Left ventricle myocardium inferior (tissue), 1 donor: ENCODE measurements around the gene CSTF2T. TPM values are rescaled to one million over a fixed set of nuclear protein-coding genes. Genes with fewer than 3 reads are reported as not detected.

Experiments
- DNase-seq: peaks from one replicate; pipeline ENCODE4 v3.0.0-alpha.2; 2020
- H3K27ac ChIP-seq: fragments of 200-600 bp; replicated peaks from 2 replicates; pipeline ENCODE4 v1.8.0; 2021
- H3K27me3 ChIP-seq: fragments of 200-600 bp; 2 replicates; pipeline ENCODE4 v1.8.0; 2021; ENCODE audit warnings: low read depth
- H3K36me3 ChIP-seq: fragments of 200-600 bp; 2 replicates; pipeline ENCODE4 v1.8.0; 2021
- H3K4me1 ChIP-seq: fragments of 200-600 bp; 2 replicates; pipeline ENCODE4 v1.8.0; 2021
- H3K4me3 ChIP-seq: fragments of 200-600 bp; 2 replicates; pipeline ENCODE4 v1.8.0; 2021; ENCODE audit warnings: mild to moderate bottlenecking, moderate library complexity
- H3K9me3 ChIP-seq: fragments of 200-600 bp; replicated peaks from 2 replicates; pipeline ENCODE4 v1.8.0; 2021
- CTCF ChIP-seq: fragments of 200-600 bp; IDR thresholded peaks from 2 replicates; pipeline ENCODE4 v1.8.0; 2021; ENCODE audit warnings: antibody characterized with exemption, mild to moderate bottlenecking, borderline replicate concordance
- intact Hi-C: fragments of 100-400 bp; cut with micrococcal nuclease; formaldehyde crosslinking; loops from one replicate; pipeline ENCODE4 v1.11.0; 2022
- total RNA-seq: library from RNA; stranded (reverse); fragmentation: NEBNext Ultra II Directional; extraction: Animal tissue kit (Norgen Biotek cat#: 25700); gene quantifications from one replicate; pipeline ENCODE4 v1.2.1, GENCODE V29; 2021
- donor health status: DM: no; HTN: yes; CAD: no; lungs with severe emphysema.

The CSTF2T gene
- total RNA-seq, 1 donor from 2014 or later, result 21.7 TPM

GRCh38 chr10:51672039-51672535, 27.3 kb downstream of the CSTF2T start:
- no peak for TF ChIP-seq CTCF
- no peak overlapping the region for H3K4me3 ChIP-seq
- intact Hi-C loops, result no loop called here
- no peak overlapping the region for H3K27ac ChIP-seq
- peaks cover 15% of the 10 kb centered on the region for H3K9me3 ChIP-seq
- peaks cover 13% of the 10 kb centered on the region for H3K4me1 ChIP-seq
- no peaks in the 10 kb centered on the region for H3K27me3 ChIP-seq
- no peak for DNase-seq
- no peaks in the 10 kb centered on the region for H3K36me3 ChIP-seq

DNA sequence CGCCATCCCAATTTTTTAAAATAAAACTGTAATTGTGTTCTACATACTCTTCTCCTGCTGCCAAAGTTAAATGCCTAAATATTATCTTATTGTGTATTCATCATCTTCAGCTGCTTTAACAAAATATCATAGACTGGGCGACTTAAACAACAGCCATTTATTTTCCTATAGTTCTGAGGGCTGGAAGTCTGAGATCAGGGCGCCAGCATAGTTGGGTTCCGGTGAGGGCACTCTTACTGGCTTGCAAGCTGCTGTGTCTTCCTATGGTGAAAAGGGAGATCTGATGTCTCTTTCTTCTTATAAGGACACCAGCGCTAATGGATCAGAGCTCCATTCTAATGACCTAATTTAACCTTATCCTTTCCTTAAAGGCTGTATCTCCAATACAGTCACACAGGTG, 30.4 kb downstream of the CSTF2T start:
- H3K9me3 ChIP-seq, result peaks cover 15% of the 10 kb centered on the region
- H3K36me3 ChIP-seq, result no peaks in the 10 kb centered on the region
- no peak overlapping the region for H3K27ac ChIP-seq
- peaks cover 30% of the 10 kb centered on the region for H3K4me1 ChIP-seq
- TF ChIP-seq CTCF, result no peak
- no peaks in the 10 kb centered on the region for H3K27me3 ChIP-seq
- intact Hi-C loops, result no loop called here
- DNase-seq, result no peak
- H3K4me3 ChIP-seq, result no peak overlapping the region

GRCh38 chr10:51668336-51668689, 31.1 kb downstream of the CSTF2T start:
- TF ChIP-seq CTCF, result no peak
- H3K27me3 ChIP-seq, result no peaks in the 10 kb centered on the region
- H3K36me3 ChIP-seq, result no peaks in the 10 kb centered on the region
- H3K27ac ChIP-seq, result peak overlapping the region; percentile 6
- DNase-seq, result no peak
- peaks cover 30% of the 10 kb centered on the region for H3K4me1 ChIP-seq
- intact Hi-C loops, result no loop called here
- no peak overlapping the region for H3K4me3 ChIP-seq
- H3K9me3 ChIP-seq, result peaks cover 15% of the 10 kb centered on the region

- H3K4me3 ChIP-seq, result no peak overlapping the region
- peak overlapping the region; percentile 6 for H3K27ac ChIP-seq
- peaks cover 15% of the 10 kb centered on the region for H3K9me3 ChIP-seq
- intact Hi-C loops, result no loop called here
- H3K27me3 ChIP-seq, result no peaks in the 10 kb centered on the region
- no peak for DNase-seq
- H3K4me1 ChIP-seq, result peaks cover 30% of the 10 kb centered on the region
- H3K36me3 ChIP-seq, result no peaks in the 10 kb centered on the region
- no peak for TF ChIP-seq CTCF
Measured at GRCh38 chr10:51667678-51668335, 31.6 kb downstream of the CSTF2T start.

DNA sequence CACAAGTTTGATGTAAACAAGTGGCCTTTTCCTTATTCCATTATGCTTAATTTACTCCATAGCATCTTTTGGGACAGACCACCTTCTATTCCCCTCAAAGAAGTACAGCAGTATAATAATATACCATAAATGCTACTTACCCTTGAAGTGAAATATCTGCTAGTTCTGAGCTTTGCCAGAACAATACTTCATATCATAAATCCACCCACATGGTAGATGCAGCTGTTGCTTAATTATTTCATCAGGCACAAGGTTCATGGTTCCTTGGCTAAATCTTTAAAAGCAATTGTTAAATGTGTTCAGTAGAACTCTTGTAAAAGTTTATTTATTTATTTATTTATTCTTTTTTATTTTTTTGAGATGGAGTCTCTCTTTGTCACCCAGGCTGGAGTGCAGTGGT, 32.9 kb downstream of the CSTF2T start:
- Histone ChIP-seq H3K27me3 (no peaks in the 10 kb centered on the region), H3K4me3 (no peak overlapping the region), H3K36me3 (no peaks in the 10 kb centered on the region), H3K27ac (no peak overlapping the region), H3K4me1 (peaks cover 30% of the 10 kb centered on the region), H3K9me3 (peaks cover 3% of the 10 kb centered on the region)
- intact Hi-C loops, result no loop called here
- TF ChIP-seq CTCF, result no peak
- no peak for DNase-seq
